HG02884 (cell line): ENCODE results near the gene FAT1.

Experiments
- ATAC-seq: cut with Tn5 transposase; IDR thresholded peaks from one replicate; pipeline ENCODE4 v1.9.1; 2021; ENCODE audit warnings: mild to moderate bottlenecking, moderate library complexity; ENCODE audit not compliant: unreplicated experiment

FAT1 gene

DNA sequence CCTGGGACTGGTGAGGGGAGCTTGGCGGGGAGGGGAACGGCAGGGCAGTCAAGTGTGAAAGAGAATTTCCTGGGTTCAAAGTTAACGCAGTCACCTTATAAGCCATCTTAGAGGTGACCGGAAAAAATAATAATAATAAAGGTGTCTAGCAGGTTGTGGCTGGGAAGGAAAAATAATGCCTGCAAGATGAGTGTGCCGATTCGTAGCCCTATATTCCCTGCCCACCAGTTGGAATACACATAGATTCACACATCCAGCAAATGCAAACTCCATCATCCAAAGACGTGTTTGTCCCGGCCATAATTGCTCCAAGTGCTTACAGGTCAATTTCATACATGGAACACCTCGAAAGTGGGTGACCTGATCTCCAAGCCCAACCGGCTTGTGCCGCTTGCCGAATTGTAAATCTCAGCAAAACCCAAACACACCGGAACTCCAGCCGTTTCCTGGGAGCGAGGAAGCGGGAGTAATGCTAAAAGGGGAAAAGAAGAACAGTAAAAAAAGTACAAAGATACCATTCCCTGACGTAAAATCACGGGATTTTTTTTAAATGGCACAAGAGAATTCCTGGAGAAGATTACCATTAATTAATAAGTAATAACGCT, 1.3 kb upstream of the FAT1 start:
- no peak for ATAC-seq

DNA sequence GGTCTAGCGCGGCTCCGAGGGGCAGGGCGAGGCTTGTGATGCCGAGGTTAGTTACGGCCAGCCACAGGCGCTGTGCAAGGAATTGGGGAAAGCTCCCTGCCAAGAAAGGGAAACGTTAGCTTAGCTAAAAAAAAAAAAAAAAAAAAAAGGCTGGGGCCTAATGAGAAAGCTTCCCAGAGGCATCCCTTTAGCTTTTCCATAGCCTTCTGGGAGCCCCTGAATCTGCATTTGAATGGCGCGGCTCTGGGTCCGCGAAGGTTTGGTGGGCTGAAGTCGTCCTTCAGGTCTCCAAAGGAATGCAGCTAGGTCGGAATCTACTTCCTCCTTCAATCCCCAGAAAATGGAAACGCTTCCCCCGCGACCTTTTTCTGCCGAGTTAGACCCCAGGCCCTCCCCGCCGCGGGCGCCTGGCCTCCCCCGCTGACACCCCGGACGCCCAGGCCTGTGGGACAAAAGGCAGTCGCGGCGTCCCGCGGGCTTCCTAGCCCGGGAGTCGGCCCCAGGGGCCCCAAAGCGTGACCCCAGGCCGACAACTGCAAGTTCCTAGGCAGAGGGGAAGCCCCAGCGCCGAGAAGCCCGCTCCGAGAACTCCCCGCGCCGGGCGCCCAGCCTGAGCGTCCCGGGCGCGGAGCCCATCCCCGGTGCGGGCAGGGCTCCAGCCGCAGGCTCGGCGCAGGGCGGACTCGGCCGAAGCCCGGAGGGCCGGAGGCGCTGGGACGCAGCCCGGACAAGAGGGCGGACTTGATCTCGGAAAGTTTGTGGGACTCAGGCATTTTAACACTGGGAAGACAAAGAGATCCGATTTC, 605 bp upstream of the FAT1 start:
- ATAC-seq = no peak

DNA sequence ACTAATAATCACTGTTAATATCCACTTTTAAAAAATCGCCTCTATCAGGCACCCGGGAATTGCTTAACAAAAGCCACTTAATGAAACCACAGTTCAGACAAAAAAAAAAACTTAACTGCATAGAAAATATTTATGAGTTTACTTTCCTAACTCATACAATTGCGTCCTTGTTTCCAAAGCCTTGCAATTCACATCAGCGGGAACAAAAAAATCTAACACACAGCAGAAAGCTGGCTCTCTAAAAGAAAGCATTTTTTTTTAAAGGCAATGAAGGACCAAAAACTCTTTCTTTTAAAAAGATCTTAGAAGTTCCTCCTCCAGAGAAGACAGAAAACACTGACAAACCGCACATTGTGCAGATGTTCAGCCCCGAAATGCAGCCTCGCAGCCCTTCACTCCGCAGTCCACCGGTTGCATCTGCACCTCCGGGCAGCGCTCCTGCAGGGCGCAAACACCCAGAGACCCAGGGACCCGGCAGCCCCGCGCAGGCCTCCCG, 812 bp downstream of the FAT1 start:
- ATAC-seq = no peak

DNA sequence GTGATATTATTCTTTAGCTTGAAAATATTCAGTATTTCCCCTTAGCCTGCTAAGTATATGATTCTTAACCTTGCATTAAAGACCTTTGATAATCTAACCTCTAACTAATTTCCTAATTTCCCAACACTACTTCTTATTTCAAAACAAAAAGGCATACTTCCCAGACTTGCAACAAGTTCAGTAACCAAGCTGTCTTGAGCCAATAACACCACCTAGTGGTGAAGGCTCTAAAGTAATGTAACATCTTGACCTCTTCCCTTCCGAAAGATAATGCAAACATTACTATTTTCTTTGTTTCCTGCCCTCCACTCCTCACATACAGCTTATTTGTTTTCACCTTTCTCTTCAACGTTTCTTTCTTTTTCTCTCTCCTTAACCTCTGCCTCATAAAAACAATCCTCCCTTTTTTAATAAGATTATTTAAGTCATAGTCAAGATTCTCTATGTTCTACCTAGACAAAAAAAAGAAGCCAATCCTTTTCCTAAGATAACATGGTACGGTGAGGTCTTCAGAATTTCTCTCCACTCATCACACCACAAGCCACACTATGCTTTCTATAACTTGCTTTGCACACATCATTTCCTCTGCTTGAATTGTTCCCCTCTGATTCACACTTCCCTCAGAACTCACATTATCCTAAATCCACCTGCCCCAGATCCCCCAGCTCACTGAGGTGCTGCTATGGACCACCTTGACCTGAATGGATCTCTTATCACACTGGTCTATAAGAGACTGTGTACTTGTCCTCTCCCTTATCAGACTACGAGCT, 3.5 kb downstream of the FAT1 start:
- ATAC-seq = no peak

- no peak for ATAC-seq
These were observed 6.1 kb downstream of the FAT1 start for GRCh38 chr4:186717556-186717955.

DNA sequence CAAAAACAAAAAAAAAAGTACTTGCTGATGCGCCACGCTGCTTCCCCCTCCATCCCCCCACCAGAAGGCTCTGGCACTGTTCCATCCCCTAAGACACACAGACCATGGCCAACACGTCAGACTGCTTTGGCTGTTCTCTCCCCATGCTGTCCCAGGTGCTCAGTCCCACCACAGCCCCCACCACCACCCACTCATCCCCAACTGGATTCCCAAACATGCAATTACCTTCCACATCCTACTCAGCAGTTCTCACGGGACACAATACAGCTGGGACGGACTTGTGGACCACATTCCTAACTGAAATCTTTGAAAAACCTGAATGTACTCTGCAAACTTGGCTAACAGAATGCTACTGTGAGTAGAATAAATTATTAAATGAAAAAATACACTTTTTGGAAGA, 8.6 kb downstream of the FAT1 start:
- no peak for ATAC-seq

GRCh38 chr4:186714006-186714675, 9.5 kb downstream of the FAT1 start:
- ATAC-seq = no peak

GRCh38 chr4:186712690-186713089, 11.0 kb downstream of the FAT1 start:
- no peak for ATAC-seq

- no peak for ATAC-seq
These were observed 13.0 kb downstream of the FAT1 start for GRCh38 chr4:186710521-186711119.

DNA sequence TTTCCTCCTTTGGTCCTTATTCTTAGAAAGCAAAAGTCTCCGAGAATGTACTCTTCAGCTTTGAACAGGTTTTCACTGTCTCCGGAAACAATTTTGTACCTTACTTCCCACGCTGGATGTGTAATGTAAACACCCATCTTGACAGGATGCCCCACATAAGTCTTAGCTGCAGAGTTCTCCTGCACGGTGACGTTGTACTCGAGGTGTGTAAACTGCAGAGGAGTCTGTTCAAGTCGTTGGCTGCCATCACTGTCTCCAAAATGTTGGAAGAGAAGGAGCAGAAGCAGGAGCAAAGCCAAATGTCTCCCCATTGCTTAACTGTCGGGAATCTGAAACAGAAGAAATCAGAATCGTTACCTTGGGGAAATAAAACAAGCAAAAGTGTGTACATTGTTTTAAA, 14.1 kb downstream of the FAT1 start:
- ATAC-seq = no peak

GRCh38 chr4:186708554-186708953, 15.1 kb downstream of the FAT1 start:
- no peak for ATAC-seq

DNA sequence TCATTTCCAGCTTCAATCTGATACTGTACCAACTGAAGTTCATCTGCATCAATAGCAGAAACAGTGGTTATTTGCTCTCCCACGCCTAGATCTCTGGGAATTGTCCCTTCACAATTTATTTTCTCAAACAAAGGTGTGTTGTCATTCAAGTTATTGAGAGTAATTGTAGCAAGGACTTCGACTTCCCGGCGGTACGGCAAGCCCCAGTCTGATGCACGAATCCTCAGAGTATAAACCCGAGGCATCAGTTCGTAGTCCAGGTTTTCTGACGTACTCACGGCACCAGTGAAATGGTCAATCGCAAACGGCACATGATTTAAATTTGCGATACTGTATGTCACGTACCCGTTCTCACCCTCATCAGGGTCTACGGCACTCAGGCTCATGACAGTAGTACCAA, 15.7 kb downstream of the FAT1 start:
- ATAC-seq = no peak

- no peak for ATAC-seq
These were observed 16.1 kb downstream of the FAT1 start for GRCh38 chr4:186707574-186707973.

- ATAC-seq = no peak
These were observed 19.6 kb downstream of the FAT1 start for GRCh38 chr4:186704057-186704456.

- no peak for ATAC-seq
These were observed 20.1 kb downstream of the FAT1 start for GRCh38 chr4:186703510-186703909.

DNA sequence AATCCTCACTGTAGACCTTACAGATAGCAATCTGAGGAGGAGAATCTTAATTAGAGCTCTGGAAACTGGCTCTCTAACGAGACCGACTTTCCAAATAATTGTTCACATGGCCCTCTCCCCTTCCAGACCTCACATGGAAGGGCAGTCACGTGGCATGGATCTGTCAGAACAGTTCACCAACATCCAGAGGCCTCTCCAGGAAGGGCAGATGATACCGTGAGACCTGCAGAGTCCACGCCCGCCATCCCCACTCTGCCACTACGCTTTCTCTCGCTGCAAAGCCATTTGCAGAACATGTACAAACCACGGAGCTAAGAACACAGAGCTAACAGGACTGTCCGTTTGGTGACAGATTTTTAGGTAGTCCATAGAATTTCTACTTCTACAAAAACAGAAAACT, 20.7 kb downstream of the FAT1 start:
- ATAC-seq = no peak

GRCh38 chr4:186702297-186702696, 21.4 kb downstream of the FAT1 start:
- no peak for ATAC-seq

- no peak for ATAC-seq
These were observed 21.9 kb downstream of the FAT1 start for GRCh38 chr4:186701788-186702187.

DNA sequence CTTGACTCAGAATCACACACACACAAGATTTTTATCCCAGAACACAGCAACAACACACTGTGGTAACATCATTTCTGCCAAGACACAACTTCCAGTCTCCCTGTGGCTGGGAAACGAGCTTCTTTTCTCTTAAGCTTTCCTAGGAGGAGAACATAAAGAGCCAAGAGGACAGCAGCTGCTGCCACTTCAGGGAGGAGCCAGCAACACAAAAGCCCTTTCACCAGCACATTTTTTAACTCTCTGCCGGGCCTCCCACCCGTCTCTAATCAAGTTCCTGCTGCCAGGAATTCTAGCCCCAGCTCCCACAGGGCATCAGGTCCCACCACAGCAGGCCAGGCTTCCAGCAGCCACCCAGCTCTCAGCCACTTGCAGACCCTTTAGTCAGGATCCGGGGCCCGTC, 22.4 kb downstream of the FAT1 start:
- ATAC-seq = no peak

- ATAC-seq = no peak
These were observed 22.9 kb downstream of the FAT1 start for GRCh38 chr4:186700746-186701145.

GRCh38 chr4:186699881-186700397, 23.7 kb downstream of the FAT1 start:
- no peak for ATAC-seq
